Astrocyte (in vitro differentiated cells and primary cell): ENCODE data around the gene CACNB4. TPM values are rescaled to one million over a fixed set of nuclear protein-coding genes. Genes with fewer than 3 reads are reported as not detected.

ENCODE experiments used
- DNase-seq: peaks from one replicate; pipeline ENCODE4 v3.0.0-alpha.2; 2010; ENCODE audit warnings: low read depth
- FAIRE-seq: peaks from 2 replicates; lab custom pipeline; 2011; peaks lifted over from hg19 to GRCh38; lab: Jason Lieb, UNC
- H2AFZ ChIP-seq: 2 replicates; pipeline ENCODE4 v1.6.0; 2012; ENCODE audit warnings: low read depth, low read length, inconsistent platforms
- H3K27ac ChIP-seq: 2 replicates; pipeline ENCODE4 v1.5.1; 2011; ENCODE audit warnings: low read depth, low read length, inconsistent platforms
- H3K27me3 ChIP-seq: 2 replicates; pipeline ENCODE4 v1.6.0; 2011; ENCODE audit warnings: low read length, inconsistent platforms; ENCODE audit not compliant: insufficient read depth
- H3K36me3 ChIP-seq: 2 replicates; pipeline ENCODE4 v1.5.1; 2011; ENCODE audit warnings: low read length, inconsistent platforms; ENCODE audit not compliant: insufficient read depth
- H3K4me1 ChIP-seq: 2 replicates; pipeline ENCODE4 v1.5.1; 2011; ENCODE audit warnings: low read length, inconsistent platforms; ENCODE audit not compliant: insufficient read depth
- H3K4me2 ChIP-seq: 2 replicates; pipeline ENCODE4 v1.6.0; 2012; ENCODE audit warnings: low read length, inconsistent platforms
- H3K4me3 ChIP-seq: 2 replicates; pipeline ENCODE4 v1.5.1; 2011; ENCODE audit warnings: low read depth, mild to moderate bottlenecking, low read length, inconsistent platforms; ENCODE audit not compliant: insufficient read depth
- H3K79me2 ChIP-seq: 2 replicates; pipeline ENCODE4 v1.6.0; 2012; ENCODE audit warnings: mild to moderate bottlenecking, low read length, inconsistent platforms; ENCODE audit not compliant: insufficient read depth
- H3K9ac ChIP-seq: 2 replicates; pipeline ENCODE4 v1.6.0; 2012; ENCODE audit warnings: mild to moderate bottlenecking, low read length, inconsistent platforms
- H3K9me3 ChIP-seq: 2 replicates; pipeline ENCODE4 v1.5.1; 2012; ENCODE audit warnings: low read depth, mild to moderate bottlenecking, low read length, inconsistent platforms; ENCODE audit not compliant: insufficient read depth
- H4K20me1 ChIP-seq: 2 replicates; pipeline ENCODE4 v1.6.0; 2012; ENCODE audit warnings: low read length, inconsistent platforms; ENCODE audit not compliant: insufficient read depth
- H3K27ac Mint-ChIP-seq: one replicate; pipeline ENCODE4 v1.8.0; 2021; ENCODE audit warnings: mild to moderate bottlenecking, mixed read lengths; ENCODE audit not compliant: unreplicated experiment
- H3K27me3 Mint-ChIP-seq: one replicate; pipeline ENCODE4 v1.8.0; 2021; ENCODE audit warnings: low read depth, mixed read lengths; ENCODE audit not compliant: unreplicated experiment
- H3K36me3 Mint-ChIP-seq: one replicate; pipeline ENCODE4 v1.8.0; 2021; ENCODE audit warnings: low read depth, mixed read lengths; ENCODE audit not compliant: unreplicated experiment
- H3K4me1 Mint-ChIP-seq: one replicate; pipeline ENCODE4 v1.8.0; 2021; ENCODE audit warnings: low read depth, mixed read lengths; ENCODE audit not compliant: unreplicated experiment
- H3K4me3 Mint-ChIP-seq: one replicate; pipeline ENCODE4 v1.8.0; 2021; ENCODE audit warnings: mild to moderate bottlenecking, moderate library complexity, mixed read lengths; ENCODE audit not compliant: unreplicated experiment
- H3K9me3 Mint-ChIP-seq: one replicate; pipeline ENCODE4 v1.8.0; 2021; ENCODE audit warnings: mild to moderate bottlenecking, mixed read lengths; ENCODE audit not compliant: unreplicated experiment
- EZH2 ChIP-seq: IDR thresholded peaks from 2 replicates; pipeline ENCODE4 v1.6.1; 2012; ENCODE audit warnings: mild to moderate bottlenecking, low read length, inconsistent platforms; ENCODE audit not compliant: insufficient read depth
- total RNA-seq: library from RNA; stranded (reverse); gene quantifications from 2 replicates; pipeline ENCODE4 v1.2.1, GENCODE V29; 2021
- TF ChIP-seq, protein P1 (sequence below): IDR thresholded peaks from 2 replicates; pipeline ENCODE4 v1.5.1; 2011; ENCODE audit warnings: low read depth, mild to moderate bottlenecking, inconsistent platforms, low read length, moderate library complexity; ENCODE audit not compliant: insufficient read depth

CACNB4 gene
- total RNA-seq, 1 donor from 2014 or later = 1.8 TPM

DNA sequence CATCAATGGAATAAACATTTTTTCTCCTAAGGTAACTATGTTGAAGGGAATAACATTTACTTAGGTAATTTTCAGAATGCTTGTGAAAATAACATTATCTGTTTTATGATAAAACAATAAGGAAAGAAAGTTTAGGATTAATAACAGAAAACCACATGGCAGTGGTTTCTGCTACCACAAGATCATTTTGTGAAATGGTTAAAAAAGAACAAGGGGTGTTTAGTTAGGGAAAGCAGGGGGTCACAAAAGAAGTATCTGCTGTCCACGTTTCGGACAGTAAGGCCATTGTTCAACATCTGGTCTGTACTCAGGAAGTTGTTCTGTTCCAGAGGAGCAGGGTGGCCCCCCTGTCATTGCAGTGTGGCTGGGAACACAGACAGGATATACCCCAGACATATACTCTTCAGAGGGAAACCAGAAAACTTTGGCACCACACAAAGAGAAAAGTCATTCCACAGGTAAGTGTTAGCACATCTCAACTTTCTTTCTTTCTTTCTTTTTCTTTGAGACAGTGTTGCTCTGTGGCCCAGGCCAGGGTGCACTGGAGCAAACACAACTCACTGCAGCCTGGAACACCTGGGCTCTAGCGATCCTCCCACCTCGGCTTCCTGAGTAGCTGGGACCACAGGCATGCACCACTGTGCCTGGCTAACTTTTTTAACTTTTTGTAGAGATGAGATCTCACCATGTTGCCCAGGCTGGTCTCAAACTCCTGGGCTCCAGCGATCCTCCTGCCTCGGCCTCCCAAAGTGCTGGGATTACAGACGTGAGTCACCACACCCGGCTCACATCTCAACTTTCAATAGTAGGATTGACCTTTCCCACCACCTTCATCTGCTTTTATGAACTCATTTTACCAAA is 255.8 kb downstream of the CACNB4 start:
- Histone ChIP-seq H3K36me3 (no peaks in the 10 kb centered on the region), H3K9me3 (no peaks in the 10 kb centered on the region), H3K27me3 (no peaks in the 10 kb centered on the region), H3K79me2 (no peaks in the 10 kb centered on the region), H3K27ac (no peak overlapping the region), H3K4me2 (no peak overlapping the region), H3K4me3 (no peak overlapping the region), H2AFZ (no peak overlapping the region), H3K9ac (no peak overlapping the region), H3K4me1 (no peaks in the 10 kb centered on the region), H4K20me1 (no peaks in the 10 kb centered on the region)
- Mint-ChIP-seq H3K4me1 (peaks cover 13% of the 10 kb centered on the region), H3K4me3 (no peak overlapping the region), H3K27ac (peak overlapping the region; percentile 49), H3K36me3 (no peaks in the 10 kb centered on the region), H3K9me3 (no peaks in the 10 kb centered on the region), H3K27me3 (no peaks in the 10 kb centered on the region)
- no peak for TF ChIP-seq EZH2
- TF ChIP-seq, protein P1, sequence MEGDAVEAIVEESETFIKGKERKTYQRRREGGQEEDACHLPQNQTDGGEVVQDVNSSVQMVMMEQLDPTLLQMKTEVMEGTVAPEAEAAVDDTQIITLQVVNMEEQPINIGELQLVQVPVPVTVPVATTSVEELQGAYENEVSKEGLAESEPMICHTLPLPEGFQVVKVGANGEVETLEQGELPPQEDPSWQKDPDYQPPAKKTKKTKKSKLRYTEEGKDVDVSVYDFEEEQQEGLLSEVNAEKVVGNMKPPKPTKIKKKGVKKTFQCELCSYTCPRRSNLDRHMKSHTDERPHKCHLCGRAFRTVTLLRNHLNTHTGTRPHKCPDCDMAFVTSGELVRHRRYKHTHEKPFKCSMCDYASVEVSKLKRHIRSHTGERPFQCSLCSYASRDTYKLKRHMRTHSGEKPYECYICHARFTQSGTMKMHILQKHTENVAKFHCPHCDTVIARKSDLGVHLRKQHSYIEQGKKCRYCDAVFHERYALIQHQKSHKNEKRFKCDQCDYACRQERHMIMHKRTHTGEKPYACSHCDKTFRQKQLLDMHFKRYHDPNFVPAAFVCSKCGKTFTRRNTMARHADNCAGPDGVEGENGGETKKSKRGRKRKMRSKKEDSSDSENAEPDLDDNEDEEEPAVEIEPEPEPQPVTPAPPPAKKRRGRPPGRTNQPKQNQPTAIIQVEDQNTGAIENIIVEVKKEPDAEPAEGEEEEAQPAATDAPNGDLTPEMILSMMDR = no peak
- FAIRE-seq = no peak
- DNase-seq = no peak

DNA sequence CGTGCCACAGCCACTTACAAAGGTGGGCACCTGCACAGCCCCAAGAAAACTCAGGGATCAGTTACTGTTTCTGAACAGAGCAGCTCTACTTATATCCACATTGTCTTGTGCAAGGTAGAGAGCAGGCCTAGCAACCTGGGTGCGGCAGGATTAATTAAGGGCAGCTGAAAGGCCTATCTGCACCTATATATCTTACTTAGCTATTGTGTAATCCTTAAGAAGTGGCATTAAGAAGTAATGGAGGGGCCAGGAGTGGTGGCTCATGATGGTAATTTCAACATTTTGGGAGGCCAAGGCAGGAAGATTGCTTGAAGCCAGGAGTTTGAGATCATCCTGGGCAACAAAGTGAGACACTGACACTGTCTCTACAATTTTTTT is 257.8 kb downstream of the CACNB4 start:
- Histone ChIP-seq H3K4me1 (no peaks in the 10 kb centered on the region), H3K79me2 (no peaks in the 10 kb centered on the region), H3K9ac (no peak overlapping the region), H3K4me2 (no peak overlapping the region), H2AFZ (no peak overlapping the region), H3K27ac (no peak overlapping the region), H4K20me1 (no peaks in the 10 kb centered on the region), H3K9me3 (no peaks in the 10 kb centered on the region), H3K36me3 (no peaks in the 10 kb centered on the region), H3K27me3 (no peaks in the 10 kb centered on the region), H3K4me3 (no peak overlapping the region)
- Mint-ChIP-seq H3K4me1 (peaks cover 13% of the 10 kb centered on the region), H3K36me3 (no peaks in the 10 kb centered on the region), H3K27ac (no peak overlapping the region), H3K27me3 (no peaks in the 10 kb centered on the region), H3K4me3 (no peak overlapping the region), H3K9me3 (no peaks in the 10 kb centered on the region)
- TF ChIP-seq EZH2 = no peak
- TF ChIP-seq, protein P1 = no peak
- DNase-seq = no peak
- FAIRE-seq = no peak
